ENCODE measurements around the gene SAG.

SAG gene

DNA sequence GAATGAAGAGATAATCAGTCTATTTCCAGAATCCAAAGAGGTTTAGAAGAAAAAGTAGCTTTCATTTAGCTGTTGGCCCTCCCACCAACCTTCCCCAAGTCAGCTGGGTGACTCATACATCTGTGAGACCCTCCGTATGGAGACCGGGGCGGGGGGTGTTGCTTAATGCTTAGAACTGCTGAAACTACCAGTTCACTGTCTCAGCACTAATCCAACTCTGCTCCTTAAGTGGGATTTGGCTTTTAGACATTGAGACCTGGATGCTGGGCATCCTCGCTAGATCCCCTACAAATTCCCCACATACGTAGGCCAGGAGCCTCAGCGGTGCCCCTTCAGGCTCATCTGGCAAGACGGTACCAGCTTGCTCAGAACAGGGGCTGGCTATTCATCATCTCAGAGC, at the start of gene SAG:
SAG (plus strand) TSS at position 252 of the 400 bp plus-strand sequence. CDS start 1,374 bp downstream, outside the sequence.
- TF ChIP-seq, protein P1, sequence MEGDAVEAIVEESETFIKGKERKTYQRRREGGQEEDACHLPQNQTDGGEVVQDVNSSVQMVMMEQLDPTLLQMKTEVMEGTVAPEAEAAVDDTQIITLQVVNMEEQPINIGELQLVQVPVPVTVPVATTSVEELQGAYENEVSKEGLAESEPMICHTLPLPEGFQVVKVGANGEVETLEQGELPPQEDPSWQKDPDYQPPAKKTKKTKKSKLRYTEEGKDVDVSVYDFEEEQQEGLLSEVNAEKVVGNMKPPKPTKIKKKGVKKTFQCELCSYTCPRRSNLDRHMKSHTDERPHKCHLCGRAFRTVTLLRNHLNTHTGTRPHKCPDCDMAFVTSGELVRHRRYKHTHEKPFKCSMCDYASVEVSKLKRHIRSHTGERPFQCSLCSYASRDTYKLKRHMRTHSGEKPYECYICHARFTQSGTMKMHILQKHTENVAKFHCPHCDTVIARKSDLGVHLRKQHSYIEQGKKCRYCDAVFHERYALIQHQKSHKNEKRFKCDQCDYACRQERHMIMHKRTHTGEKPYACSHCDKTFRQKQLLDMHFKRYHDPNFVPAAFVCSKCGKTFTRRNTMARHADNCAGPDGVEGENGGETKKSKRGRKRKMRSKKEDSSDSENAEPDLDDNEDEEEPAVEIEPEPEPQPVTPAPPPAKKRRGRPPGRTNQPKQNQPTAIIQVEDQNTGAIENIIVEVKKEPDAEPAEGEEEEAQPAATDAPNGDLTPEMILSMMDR (IDR thresholded peaks at IDR 0.05; ENCODE audit: extremely low read depth, insufficient read depth, missing control alignments) = no peak
- DNase-seq (ENCODE audit: low spot score) = no peak
- in situ Hi-C loops (cut with MboI; ENCODE audit: low pct_unique_long_range_greater_than_20kb, low sequenced_read_pairs, unreplicated experiment) = no loop called here

DNA sequence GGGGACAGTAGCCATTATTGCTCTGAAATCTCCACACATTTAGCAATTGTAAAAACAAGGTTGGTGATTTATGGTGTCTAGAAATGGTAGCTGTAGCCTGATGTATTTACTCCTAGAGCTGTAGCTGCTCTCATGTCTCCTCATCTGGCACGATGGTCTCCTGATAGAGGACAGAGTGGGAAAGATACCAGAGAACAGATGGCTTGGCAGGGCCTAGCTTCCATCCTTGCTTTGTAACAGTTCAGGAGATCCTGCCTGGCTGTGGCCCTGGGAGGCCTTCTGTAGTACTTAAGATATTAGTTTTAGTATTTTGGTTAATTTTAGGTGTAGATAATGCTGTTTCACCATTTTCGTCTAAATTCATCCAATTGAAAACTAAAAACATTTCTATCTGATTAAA, 49.4 kb upstream of the SAG start:
- TF ChIP-seq, protein P1 (IDR thresholded peaks at IDR 0.05; ENCODE audit: extremely low read depth, insufficient read depth, missing control alignments) = no peak
- in situ Hi-C loops (cut with MboI; ENCODE audit: low pct_unique_long_range_greater_than_20kb, low sequenced_read_pairs, unreplicated experiment) = loop anchor here (25.0 kb wide), 1 partner anchor 396 kb away; the partner anchor contains the start of gene SNORC
- no peak for DNase-seq (ENCODE audit: low spot score)

DNA sequence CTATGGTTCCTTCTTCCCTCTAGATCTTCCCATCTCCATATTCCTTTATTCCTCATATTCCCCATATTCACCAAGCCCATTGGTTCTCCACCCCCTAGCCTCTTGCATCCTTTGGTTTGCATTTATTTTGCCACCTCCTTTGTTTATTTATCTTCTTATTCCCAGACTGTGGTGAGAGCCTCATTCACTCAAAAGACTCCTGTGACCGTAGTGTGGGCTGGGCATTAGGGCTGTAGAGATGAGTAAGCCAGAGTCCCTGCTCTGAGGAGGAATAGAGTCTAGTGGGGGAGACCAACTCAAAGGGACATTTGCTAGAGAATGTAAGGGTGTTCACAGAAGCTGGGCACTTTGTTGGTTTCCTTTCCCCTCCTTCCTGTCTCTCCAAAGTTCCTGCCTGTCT, 47.9 kb upstream of the SAG start:
- TF ChIP-seq, protein P1 (IDR thresholded peaks at IDR 0.05; ENCODE audit: extremely low read depth, insufficient read depth, missing control alignments) = no peak
- DNase-seq (ENCODE audit: low spot score) = no peak
- in situ Hi-C loops (cut with MboI; ENCODE audit: low pct_unique_long_range_greater_than_20kb, low sequenced_read_pairs, unreplicated experiment) = loop anchor here (25.0 kb wide), 1 partner anchor 397 kb away; the partner anchor contains the start of gene SNORC

DNA sequence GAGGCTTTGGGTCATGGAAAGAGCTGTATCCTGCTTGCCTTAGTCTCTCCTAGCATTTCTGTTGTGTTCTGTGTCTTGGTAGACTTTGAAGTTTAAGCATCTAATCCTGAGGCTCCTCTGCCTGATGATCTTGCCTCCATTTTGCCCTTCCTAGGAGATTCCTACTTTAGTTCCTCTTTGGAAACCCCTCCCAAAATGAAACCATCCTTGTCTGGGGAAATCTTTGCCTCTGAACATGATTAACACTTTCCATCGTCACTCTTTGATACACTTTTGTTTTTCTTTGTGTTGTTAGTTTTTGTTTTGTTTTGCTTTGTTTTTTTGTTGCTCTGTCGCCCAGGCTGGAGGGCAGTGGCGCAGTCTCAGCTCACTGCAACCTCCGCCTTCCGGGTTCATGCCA, 47.0 kb upstream of the SAG start:
- in situ Hi-C loops (cut with MboI; ENCODE audit: low pct_unique_long_range_greater_than_20kb, low sequenced_read_pairs, unreplicated experiment) = loop anchor here (25.0 kb wide), 1 partner anchor 398 kb away; the partner anchor contains the start of gene SNORC

DNA sequence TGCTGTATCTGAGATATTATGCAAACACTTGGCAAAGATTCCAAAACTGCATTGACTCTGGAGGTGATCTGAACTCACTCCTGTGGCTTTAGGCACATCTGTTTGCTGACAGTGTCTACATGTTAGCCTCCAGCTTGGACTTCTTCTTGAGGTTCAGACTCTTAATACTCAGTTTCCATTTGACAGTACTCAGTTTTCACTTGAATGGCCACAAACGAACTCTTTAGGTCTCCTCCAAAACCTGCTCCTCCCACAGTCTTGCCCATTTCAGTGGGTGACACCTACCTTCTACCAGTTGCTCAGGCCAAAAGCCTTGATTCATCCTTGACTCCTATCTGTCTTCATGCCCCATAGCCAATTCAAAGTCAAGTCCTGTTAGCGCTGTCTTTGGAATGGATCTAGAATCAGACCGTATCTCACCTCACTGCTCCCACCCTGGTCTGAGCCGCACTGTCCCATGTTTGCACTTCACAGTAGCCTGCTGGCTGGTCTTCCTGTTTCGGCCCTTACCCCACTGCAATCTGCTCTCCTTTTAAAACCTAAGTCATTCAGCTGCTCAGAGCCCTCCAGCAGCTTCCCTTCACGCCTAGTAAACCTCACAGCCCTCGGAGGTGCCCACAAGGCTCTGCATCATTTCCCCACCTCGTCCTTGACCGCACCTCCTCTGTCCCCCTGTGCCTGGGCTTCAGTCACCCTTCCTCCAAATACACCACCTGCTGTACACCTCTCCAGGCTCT, 45.6 kb upstream of the SAG start:
- in situ Hi-C loops (cut with MboI; ENCODE audit: low pct_unique_long_range_greater_than_20kb, low sequenced_read_pairs, unreplicated experiment) = loop anchor here (25.0 kb wide), 1 partner anchor 400 kb away; the partner anchor contains the start of gene SNORC
- DNase-seq (ENCODE audit: low spot score) = peak; percentile 57
- TF ChIP-seq, protein P1 (IDR thresholded peaks at IDR 0.05; ENCODE audit: extremely low read depth, insufficient read depth, missing control alignments) = no peak

More for the DNA sequence above, 47.0 kb upstream of the SAG start:
- TF ChIP-seq, protein P1 (IDR thresholded peaks at IDR 0.05; ENCODE audit: extremely low read depth, insufficient read depth, missing control alignments) = no peak
- DNase-seq (ENCODE audit: low spot score) = no peak

DNA sequence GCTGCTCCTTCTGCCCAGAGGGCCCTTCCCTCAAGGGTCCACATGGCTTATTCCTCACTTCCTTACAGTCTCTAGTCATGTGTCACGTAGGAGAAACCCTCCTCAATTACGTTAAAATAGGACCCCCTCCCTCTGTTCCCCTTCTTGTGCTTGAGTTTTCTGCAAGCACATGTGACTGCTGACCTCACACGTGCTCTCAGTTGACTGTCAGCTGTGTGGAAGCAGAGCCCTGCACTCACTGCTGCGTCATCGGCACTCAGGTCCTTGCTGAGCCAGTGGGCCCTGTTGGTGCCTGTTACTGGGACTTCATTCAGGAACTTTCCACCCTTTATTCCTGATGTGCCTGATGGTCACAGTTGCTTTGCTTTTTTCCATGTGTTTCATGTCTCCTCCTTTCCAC, 45.1 kb upstream of the SAG start:
- no peak for DNase-seq (ENCODE audit: low spot score)
- in situ Hi-C loops (cut with MboI; ENCODE audit: low pct_unique_long_range_greater_than_20kb, low sequenced_read_pairs, unreplicated experiment) = loop anchor here (25.0 kb wide), 1 partner anchor 400 kb away; the partner anchor contains the start of gene SNORC
- TF ChIP-seq, protein P1 (IDR thresholded peaks at IDR 0.05; ENCODE audit: extremely low read depth, insufficient read depth, missing control alignments) = no peak
